ENCODE data around the gene FAM193A.
A peak's percentile ranks its signal among the peaks of the same experiment; 100 is the strongest.
"Not testable (repeated sequence)": the region's sequence is repeated elsewhere in the genome, so short reads cannot be mapped to it uniquely, and the experiment has no call there.

The FAM193A gene

GRCh38 chr4:2526559-2526958, 9.9 kb upstream of the FAM193A start:
- DNase-seq = no peak

GRCh38 chr4:2534904-2535375, 1.5 kb upstream of the FAM193A start:
- DNase-seq = peak; percentile 18

- peak; percentile 55 for DNase-seq
These were observed 863 bp upstream of the FAM193A start for GRCh38 chr4:2535376-2536192.

- peak; percentile 67 for DNase-seq
These were observed 774 bp downstream of the FAM193A start for GRCh38 chr4:2537011-2537830.

GRCh38 chr4:2543580-2544191, 7.2 kb downstream of the FAM193A start:
- DNase-seq = not testable (repeated sequence)

GRCh38 chr4:2545321-2546013, 9.0 kb downstream of the FAM193A start:
- no peak for DNase-seq

GRCh38 chr4:2546286-2546823, 9.9 kb downstream of the FAM193A start:
- no peak for DNase-seq

GRCh38 chr4:2546961-2547691, 10.7 kb downstream of the FAM193A start:
- not testable (repeated sequence) for DNase-seq

- DNase-seq = no peak
These were observed 14.7 kb downstream of the FAM193A start for GRCh38 chr4:2551118-2551517.

GRCh38 chr4:2552806-2553205, 16.4 kb downstream of the FAM193A start:
- no peak for DNase-seq

GRCh38 chr4:2558301-2558700, 21.9 kb downstream of the FAM193A start:
- DNase-seq = no peak

- DNase-seq = no peak
These were observed 23.7 kb downstream of the FAM193A start for GRCh38 chr4:2560167-2560566.

GRCh38 chr4:2565533-2565932, 29.1 kb downstream of the FAM193A start:
- no peak for DNase-seq

- no peak for DNase-seq
These were observed 33.6 kb downstream of the FAM193A start for GRCh38 chr4:2570036-2570435.

GRCh38 chr4:2570551-2571222, 34.2 kb downstream of the FAM193A start:
- no peak for DNase-seq

- DNase-seq = no peak
These were observed 35.6 kb downstream of the FAM193A start for GRCh38 chr4:2572076-2572475.

- no peak for DNase-seq
These were observed 36.4 kb downstream of the FAM193A start for GRCh38 chr4:2572866-2573265.

- DNase-seq = no peak
These were observed 37.6 kb downstream of the FAM193A start for GRCh38 chr4:2574009-2574408.

- no peak for DNase-seq
These were observed 38.4 kb downstream of the FAM193A start for GRCh38 chr4:2574863-2575262.

- DNase-seq = no peak
These were observed 39.8 kb downstream of the FAM193A start for GRCh38 chr4:2576290-2576689.

GRCh38 chr4:2578106-2578505, 41.7 kb downstream of the FAM193A start:
- no peak for DNase-seq
